Coronary artery (tissue), 2 donors: ENCODE measurements around the gene CD28.
A peak's percentile ranks its signal among the peaks of the same experiment; 100 is the strongest.
"Not testable (repeated sequence)": the region's sequence is repeated elsewhere in the genome, so short reads cannot be mapped to it uniquely, and the experiment has no call there.

Experiments used
- DNase-seq: peaks from one replicate; pipeline ENCODE4 v3.0.0-alpha.2; 2017; ENCODE audit warnings: low spot score
- H3K27ac ChIP-seq, 2 donors: fragments of 200-600 bp; sonication (generic); one replicate each; pipeline ENCODE4 v1.5.1; 2016 to 2019
- H3K4me3 ChIP-seq: fragments of 200-600 bp; sonication (generic); 2 replicates; pipeline ENCODE4 v1.5.1; 2016; ENCODE audit warnings: mild to moderate bottlenecking, moderate library complexity
- CTCF ChIP-seq: fragments of 200-600 bp; sonication (generic); IDR thresholded peaks from one replicate; pipeline ENCODE4 v1.5.1; 2019; ENCODE audit warnings: antibody characterized with exemption

Gene CD28

GRCh38 chr2:203780231-203780630 is 73.8 kb downstream of the CD28 start:
- no peak overlapping the region for H3K4me3 ChIP-seq
- no peak for TF ChIP-seq CTCF
- DNase-seq, result no peak
- no peak overlapping the region for H3K27ac ChIP-seq

GRCh38 chr2:203781151-203781550 is 74.7 kb downstream of the CD28 start:
- H3K27ac ChIP-seq, result peak overlapping the region in 1 of 2 donors; percentile 9
- TF ChIP-seq CTCF, result no peak
- no peak overlapping the region for H3K4me3 ChIP-seq
- no peak for DNase-seq

GRCh38 chr2:203782262-203782976 is 76.0 kb downstream of the CD28 start:
- Histone ChIP-seq H3K27ac (peak overlapping the region in 1 of 2 donors; percentile 24), H3K4me3 (no peak overlapping the region)
- TF ChIP-seq CTCF, result peak; percentile 52
- DNase-seq, result no peak

- Histone ChIP-seq H3K27ac (peak overlapping the region in 1 of 2 donors; percentile 8), H3K4me3 (no peak overlapping the region)
- DNase-seq, result no peak
- TF ChIP-seq CTCF, result no peak
These were observed 77.2 kb downstream of the CD28 start for GRCh38 chr2:203783496-203784203.

GRCh38 chr2:203784710-203785270 is 78.4 kb downstream of the CD28 start:
- H3K4me3 ChIP-seq, DNase-seq: not testable (repeated sequence)
- peak overlapping the region in 1 of 2 donors; percentile 40 for H3K27ac ChIP-seq

- DNase-seq, H3K4me3 ChIP-seq: not testable (repeated sequence)
- peak overlapping the region in 1 of 2 donors; percentile 62 for H3K27ac ChIP-seq
These were observed 79.1 kb downstream of the CD28 start for GRCh38 chr2:203785391-203786110.

GRCh38 chr2:203786549-203787351 is 80.3 kb downstream of the CD28 start:
- H3K27ac ChIP-seq, result peak overlapping the region in 1 of 2 donors; percentile 62
- H3K4me3 ChIP-seq, result no peak overlapping the region
- TF ChIP-seq CTCF, result no peak
- no peak for DNase-seq
